ENCODE data around the gene ANXA11. TPM values are rescaled to one million over a fixed set of nuclear protein-coding genes. Genes with fewer than 3 reads are reported as not detected.
"Not testable (repeated sequence)": the region's sequence is repeated elsewhere in the genome, so short reads cannot be mapped to it uniquely, and the experiment has no call there.

The ANXA11 gene
- polyA plus RNA-seq, result not detected in 2 replicates
- not detected in 2 replicates for polyA minus RNA-seq

GRCh38 chr10:80205477-80206276 lies at the start of gene ANXA11:
Gene ANXA11, minus strand, starts transcription at chr10:80205537. Its CDS starts 32,676 bp downstream, at chr10:80172861.
- TF ChIP-seq REST (IDR thresholded peaks at IDR 0.05; ENCODE audit: borderline replicate concordance), result no peak
- no peak for TF ChIP-seq CTCF (IDR thresholded peaks at IDR 0.05; ENCODE audit: poor library complexity, severe bottlenecking)
- TF ChIP-seq EP300 (conservative IDR thresholded peaks at IDR 0.05; ENCODE audit: poor library complexity, severe bottlenecking), result no peak
- no peak for TF ChIP-seq RAD21 (conservative IDR thresholded peaks at IDR 0.05)
- H4K20me1 ChIP-seq (ENCODE audit: insufficient read depth), result no peaks in the 10 kb centered on the region
- no peaks in the 10 kb centered on the region for H3K9me3 ChIP-seq (ENCODE audit: low read length)
- H3K4me2 ChIP-seq (ENCODE audit: low read length), result peak within 1 kb of the TSS; percentile 51
- no peak within 1 kb of the TSS for H3K27ac ChIP-seq (ENCODE audit: low read length)
- no peaks in the 10 kb centered on the region for H3K36me3 ChIP-seq (ENCODE audit: insufficient read depth, low read length)
- no peaks in the 10 kb centered on the region for H3F3A ChIP-seq (ENCODE audit: insufficient read depth, low read length, poor library complexity, severe bottlenecking)
- no peaks in the 10 kb centered on the region for H3K79me2 ChIP-seq (replicated peaks; ENCODE audit: insufficient read depth, low read length)
- H3K4me3 ChIP-seq (ENCODE audit: low read length), result peak within 1 kb of the TSS; percentile 66
- H3K27me3 ChIP-seq (ENCODE audit: insufficient read depth, low read depth, low read length), result peaks cover 28% of the 10 kb centered on the region
- no peaks in the 10 kb centered on the region for H3K9me2 ChIP-seq (ENCODE audit: insufficient read depth, low read length)
- peak within 1 kb of the TSS; percentile 20 for H3K9ac ChIP-seq (ENCODE audit: low read length)
- no peak within 1 kb of the TSS for H2AFZ ChIP-seq (ENCODE audit: low read depth, low read length)

GRCh38 chr10:80254726-80255125 lies 49.4 kb upstream of the ANXA11 start:
- H3K9me2 ChIP-seq (ENCODE audit: insufficient read depth, low read length); H3K9me3 ChIP-seq (ENCODE audit: low read length); H3K9ac ChIP-seq (ENCODE audit: low read length); H3F3A ChIP-seq (ENCODE audit: insufficient read depth, low read length, poor library complexity, severe bottlenecking); H3K36me3 ChIP-seq (ENCODE audit: insufficient read depth, low read length); H3K27me3 ChIP-seq (ENCODE audit: insufficient read depth, low read depth, low read length); H3K4me3 ChIP-seq (ENCODE audit: low read length); H3K27ac ChIP-seq (ENCODE audit: low read length); H2AFZ ChIP-seq (ENCODE audit: low read depth, low read length); H3K79me2 ChIP-seq (replicated peaks; ENCODE audit: insufficient read depth, low read length); H3K4me2 ChIP-seq (ENCODE audit: low read length); H4K20me1 ChIP-seq (ENCODE audit: insufficient read depth): not testable (repeated sequence)

- not testable (repeated sequence) for H4K20me1 ChIP-seq (ENCODE audit: insufficient read depth); H3K27ac ChIP-seq (ENCODE audit: low read length); H3K4me2 ChIP-seq (ENCODE audit: low read length); H3K36me3 ChIP-seq (ENCODE audit: insufficient read depth, low read length); H3K79me2 ChIP-seq (replicated peaks; ENCODE audit: insufficient read depth, low read length); H3K9me2 ChIP-seq (ENCODE audit: insufficient read depth, low read length); H3K4me3 ChIP-seq (ENCODE audit: low read length); H3K9ac ChIP-seq (ENCODE audit: low read length); H3F3A ChIP-seq (ENCODE audit: insufficient read depth, low read length, poor library complexity, severe bottlenecking); H2AFZ ChIP-seq (ENCODE audit: low read depth, low read length); H3K27me3 ChIP-seq (ENCODE audit: insufficient read depth, low read depth, low read length); H3K9me3 ChIP-seq (ENCODE audit: low read length)
Observed at GRCh38 chr10:80253963-80254271, 48.6 kb upstream of the ANXA11 start.
